KG1 (cell line): ENCODE data around the gene ZP2.
"Not testable (repeated sequence)": the region's sequence is repeated elsewhere in the genome, so short reads cannot be mapped to it uniquely, and the experiment has no call there.

ENCODE experiments used
- DNase-seq: peaks from one replicate; lab custom pipeline; 2025; lab: John Stamatoyannopoulos, UW

ZP2 gene

DNA sequence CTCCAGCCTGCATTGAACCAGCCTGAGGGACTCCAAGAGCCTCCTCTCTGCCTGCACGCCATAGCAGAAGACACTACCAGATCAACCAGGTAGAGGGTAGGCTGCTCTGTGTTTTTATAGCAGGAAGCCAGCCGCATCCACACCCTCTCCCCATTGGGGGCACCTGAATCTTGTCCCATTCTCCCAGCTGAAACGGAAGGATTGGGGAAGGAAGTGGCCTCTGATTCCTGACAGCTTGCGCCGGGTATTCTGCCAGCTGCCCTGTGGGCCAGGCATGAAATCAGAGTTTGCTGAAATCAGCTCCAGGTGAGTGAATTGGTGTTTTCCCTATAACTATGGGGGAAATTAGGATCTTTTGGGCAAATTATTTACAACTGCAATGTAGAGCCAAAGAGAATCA is at the start of gene ZP2:
ZP2 (minus strand) TSS at position 89 of the 400 bp plus-strand sequence; CDS start at position 62, 27 bp downstream.
- DNase-seq: no peak

DNA sequence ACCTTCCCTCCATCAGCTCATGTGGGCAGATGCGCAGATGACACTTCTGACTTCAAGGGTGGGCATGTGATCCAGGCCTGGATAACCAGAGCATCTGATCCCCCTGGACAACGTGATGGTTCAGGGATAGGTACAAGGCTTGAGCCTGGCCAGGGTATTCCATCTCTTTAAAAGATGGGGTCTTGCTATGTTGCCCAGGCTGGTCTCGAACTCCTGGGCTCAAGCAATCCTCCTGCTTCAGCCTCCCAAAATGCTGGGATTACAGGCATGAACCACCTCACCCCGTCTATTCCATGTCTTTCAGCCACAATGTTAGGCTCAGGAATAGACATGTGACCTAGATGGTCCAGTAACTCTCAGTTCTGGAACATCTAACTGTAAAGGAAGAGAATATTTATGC is 45.9 kb upstream of the ZP2 start:
- no peak for DNase-seq

DNA sequence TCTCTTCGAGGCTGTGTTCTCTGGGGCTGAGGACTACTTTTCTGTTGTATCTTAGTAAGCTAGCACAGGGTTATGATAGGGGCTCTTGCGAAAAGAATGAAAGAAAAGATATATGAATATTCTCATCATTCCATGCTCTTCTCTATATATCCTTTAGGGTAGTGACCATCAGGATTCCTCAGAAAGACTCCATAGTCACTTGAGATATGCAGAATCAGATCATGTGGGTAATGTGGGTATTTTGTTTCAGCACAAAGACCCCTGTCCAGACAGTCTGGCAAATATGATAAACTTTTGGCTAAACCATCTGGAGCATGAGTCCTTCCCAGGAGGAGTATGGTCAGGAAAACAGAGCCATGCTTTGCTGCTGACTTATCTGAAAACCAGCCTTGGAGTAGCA is 45.3 kb upstream of the ZP2 start:
- DNase-seq: no peak

DNA sequence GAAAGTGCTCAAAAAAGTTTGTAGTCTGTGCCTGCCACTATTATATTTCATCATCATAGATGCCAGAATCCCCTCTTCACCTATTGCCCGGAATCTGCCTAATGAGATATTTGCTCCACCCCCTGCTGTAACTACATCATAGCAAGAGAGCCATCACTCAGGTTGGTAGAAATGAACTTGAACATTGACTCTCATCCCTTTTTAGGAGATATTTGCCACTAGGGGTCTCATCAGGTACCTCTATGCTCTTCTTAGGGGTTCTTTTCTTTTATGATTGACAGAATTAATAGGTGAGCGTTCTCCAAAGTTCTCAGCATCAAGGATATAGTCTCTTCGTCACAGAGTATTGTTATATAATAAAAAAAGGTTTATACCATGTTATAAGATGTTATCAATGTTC is 42.1 kb upstream of the ZP2 start:
- DNase-seq: no peak

DNA sequence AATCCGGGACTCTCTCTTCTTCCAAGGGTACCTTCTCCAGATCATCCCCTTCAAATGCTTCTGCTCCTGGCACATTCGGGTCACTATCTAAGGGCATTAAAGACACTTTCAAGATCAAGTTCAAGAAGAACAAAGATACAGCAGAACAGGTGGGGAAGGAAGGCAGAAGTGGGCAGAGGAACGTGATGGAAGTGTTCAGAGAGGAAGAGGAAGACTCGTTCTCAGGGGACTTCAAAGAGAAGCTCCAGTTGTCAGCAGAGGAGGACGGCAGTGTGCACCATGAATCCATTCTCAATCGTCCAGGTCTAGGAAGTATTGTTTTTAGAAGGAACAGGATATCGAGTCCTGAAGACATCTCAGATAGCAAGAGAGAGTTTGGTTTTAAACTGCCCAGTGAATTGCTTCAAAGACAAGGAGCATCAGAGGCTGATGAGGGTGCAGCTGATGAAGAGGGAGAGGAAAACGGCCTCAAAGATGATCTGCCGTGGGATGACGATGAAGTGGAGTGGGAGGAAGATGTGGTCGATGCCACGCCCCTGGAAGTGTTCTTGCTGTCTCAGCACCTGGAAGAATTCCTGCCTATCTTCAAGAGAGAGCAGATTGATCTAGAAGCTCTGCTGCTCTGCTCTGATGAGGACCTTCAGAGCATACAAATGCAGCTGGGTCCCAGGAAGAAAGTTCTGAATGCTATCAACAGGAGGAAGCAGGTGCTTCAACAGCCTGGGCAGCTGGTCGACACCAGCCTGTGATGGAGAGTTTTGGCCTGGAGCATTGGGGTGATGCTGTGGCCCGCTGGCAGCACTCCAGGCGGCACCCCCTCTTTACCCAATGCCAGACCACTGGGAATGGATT is 38.9 kb upstream of the ZP2 start:
- no peak for DNase-seq

DNA sequence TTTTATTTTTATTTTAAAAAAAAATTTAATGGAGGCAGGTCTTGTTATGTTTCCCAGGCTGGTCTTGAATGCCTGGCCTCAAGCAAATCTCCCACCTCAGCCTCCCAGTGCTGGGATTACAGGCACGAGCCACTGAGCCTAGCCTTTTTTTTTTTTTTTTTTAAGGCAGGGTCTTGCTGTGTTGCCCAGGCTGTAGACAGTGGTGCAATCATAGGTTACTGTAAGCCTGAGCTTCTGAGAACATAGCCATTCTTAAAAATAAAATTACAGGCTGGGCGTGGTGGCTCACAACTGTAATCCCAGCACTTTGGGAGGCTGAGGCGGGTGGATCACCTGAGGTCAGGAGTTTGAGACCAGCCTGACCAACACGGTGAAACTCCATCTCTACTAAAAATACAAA is 36.8 kb upstream of the ZP2 start:
- DNase-seq: not testable (repeated sequence)

DNA sequence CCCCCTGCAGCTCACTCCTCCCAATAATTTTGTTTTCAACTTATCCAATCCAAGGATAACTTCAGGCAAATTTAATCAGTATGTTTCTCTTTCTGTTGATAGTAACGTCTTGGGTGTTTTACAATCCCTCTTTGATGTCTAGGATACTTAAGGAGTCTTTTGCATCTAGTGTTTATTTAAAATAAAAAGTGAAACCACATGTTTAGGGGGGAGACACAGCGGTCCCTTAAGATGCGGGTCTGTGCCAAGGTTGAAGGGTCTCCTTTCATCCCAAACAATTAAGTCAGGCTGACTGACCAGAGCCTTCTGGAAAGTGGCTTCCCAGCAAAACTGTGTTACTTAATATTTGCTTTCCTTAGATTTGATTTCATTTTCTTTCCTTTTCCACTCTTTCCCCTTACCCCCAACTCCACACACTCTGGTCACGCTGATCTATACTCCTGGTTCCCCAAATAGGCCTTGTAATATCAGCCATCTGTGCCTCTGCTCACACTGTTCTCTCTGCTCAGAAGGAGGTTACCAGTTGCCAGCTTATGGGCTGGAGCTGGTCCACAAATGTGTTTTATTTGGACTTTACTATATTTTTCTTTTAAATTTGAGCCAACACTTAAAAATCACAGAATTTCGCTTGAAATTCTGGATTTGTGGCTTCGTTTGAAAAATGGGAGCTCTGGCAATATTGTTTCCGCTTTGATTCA is 33.3 kb upstream of the ZP2 start:
- no peak for DNase-seq

DNA sequence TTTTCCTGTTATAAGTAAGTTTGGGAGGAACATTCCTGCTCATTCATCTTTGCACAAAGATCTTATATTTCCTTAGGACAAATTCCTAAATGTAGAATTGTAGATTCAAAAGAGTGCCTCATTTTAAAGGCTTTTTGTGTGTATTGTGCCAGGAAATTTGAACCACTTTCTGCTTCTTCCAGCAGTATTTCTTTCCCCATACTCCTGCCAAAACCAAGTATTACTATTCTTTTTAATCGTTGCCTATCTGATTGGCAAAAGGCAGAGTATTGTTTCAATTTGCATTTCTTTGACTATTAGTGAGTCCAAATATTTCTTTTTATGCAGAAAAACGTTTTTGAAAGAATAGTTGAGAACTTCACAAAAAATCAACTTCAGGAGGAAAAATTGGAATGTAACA is 31.4 kb upstream of the ZP2 start:
- DNase-seq: no peak

DNA sequence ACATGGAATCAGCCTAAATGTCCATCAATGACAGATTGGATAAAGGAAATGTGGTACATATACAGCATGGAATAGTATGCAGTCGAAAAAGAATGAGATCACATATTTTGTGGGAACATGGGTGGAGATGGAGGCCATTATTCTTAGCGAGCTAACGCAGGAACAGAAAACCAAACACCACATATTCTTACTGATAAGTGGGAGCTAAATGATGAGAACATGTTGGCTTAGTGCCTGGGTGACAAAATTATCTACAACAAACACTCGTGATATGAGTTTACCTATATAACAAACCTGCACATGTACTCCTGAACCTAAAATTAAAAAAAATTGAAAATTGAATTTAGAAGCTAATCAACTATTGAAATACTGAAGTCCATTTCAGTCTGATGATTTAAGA is 28.3 kb upstream of the ZP2 start:
- DNase-seq: no peak

DNA sequence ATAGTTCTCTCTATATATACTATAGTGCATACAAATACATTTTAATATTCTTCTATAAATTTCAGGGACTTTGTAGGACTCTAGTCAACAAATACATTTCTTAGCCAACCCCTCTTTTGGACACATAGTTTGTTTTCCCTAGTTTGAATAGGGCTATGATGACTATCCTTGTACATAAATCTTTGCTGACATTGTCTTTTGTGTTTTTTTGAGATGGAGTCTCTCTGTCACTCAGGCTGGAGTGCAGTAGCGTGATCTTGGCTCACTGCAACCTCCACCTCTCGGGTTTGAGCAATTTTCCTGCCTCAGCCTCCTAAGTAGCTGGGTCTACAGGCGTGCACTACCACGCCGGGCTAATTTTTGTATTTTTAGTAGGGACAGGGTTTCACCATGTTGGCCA is 25.5 kb upstream of the ZP2 start:
- no peak for DNase-seq

DNA sequence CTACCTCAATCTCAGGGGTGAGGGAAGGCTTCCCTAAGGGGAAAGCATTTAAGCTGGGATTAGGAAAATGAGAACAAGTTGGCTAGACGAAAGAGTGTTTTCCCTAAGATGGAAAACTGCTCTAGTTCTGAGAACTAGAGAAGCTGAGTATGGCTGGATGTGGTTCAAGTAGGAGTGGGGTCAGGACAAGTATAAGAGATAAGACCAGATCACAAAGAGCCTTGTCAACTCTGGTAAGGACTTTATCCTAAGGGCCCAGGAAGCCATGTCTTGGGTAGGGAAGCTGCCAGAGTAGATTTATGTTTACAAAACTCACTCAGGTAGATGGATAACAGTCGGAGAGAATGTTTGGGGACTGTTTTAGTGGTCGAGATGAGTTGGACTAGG is 23.8 kb upstream of the ZP2 start:
- DNase-seq: no peak

DNA sequence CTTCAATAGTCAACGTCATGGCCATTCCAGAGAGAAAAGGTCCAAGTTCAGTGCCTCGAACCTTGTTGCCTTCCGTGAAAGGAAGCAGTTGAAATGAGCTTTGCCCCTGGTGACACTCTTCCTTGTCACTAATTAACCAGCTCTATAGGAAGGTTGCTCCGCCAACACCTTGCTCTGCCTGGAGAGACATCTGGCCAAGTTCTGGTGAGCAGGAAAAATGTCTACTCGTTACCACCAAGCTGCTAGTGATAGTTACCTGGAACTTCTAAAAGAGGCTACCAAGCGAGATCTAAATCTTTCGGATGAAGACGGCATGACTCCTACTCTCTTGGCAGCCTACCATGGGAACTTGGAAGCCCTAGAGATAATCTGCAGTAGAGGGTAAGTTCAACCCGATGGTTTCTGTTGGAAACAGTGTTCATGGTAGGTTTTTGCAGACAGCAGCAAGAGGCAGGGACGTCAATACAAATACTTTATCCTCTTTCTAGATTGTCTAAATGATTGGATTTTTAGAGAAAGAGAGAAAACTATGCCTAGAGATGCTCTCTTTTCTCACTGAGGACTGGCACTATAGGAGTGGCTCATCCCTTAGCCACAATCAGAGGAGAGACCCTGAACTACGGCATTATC is 22.3 kb upstream of the ZP2 start, which contains the start of gene ANKS4B:
ANKS4B (plus strand) TSS at position 179 of the 630 bp plus-strand sequence; CDS start at position 218, 39 bp downstream.
- DNase-seq: no peak

DNA sequence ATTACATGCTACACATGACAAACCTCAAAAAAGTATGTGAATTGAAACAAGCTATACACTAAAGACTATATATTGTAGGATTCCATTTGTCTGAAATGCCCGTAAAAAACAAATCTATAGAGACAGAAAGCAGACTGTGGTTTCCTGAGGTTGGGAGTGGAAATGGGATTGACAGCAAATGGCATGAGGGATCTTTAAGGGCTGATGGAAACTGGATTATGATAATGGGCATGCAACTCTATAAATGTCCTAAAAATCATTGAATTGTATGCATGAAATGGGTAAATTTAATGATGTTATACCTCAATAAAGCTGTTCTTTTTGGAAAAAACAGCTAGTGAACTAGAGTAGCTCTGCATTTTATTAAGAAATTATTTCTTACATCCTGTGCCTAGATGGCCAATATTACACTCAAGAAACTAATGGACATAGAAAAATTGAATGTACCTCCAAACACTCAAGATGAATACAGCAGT is 21.7 kb upstream of the ZP2 start:
- no peak for DNase-seq

DNA sequence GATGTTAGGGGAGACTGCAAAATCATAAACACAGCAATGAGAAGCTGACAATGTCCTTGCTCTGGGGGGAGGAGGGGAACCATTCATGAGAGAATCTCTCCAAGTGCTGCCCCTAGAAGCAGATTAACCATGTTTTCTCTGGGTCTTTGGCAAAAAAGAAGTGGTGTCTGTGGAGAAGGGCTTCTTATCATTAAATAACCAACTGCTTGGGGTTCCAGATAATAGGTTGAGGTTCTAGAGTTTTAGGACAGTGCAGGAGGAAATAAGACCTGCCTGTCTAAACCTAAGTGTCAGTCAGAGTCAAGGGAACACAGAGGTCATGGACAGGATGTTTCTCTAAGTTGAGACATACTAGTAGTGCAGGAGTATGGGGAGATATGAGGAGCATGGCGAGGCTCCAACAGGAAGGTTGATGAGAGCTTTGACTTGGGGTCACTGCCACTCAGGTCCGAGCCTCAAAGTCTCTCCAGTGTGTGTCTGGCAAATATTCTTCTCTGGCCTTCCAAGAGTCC is 17.0 kb upstream of the ZP2 start:
- DNase-seq: no peak

DNA sequence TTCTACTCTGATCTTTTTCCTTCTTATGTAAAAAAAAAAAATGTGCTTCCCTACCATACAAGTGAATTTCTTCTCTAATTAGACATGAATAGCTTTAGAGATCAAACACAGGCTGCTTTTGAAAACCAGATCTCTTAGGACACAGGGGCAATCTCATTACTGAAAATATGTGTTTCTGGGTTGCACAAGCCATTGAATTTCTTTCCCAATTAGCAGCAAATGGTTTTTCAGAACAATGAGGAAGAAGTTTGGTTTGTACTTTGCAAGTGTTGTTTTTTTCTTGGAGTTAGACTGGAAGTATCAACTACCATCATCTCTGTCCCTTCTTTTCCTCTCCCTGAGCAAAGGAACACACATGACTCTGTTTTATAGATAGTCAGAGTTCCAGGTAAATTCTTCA is 16.5 kb upstream of the ZP2 start:
- no peak for DNase-seq

DNA sequence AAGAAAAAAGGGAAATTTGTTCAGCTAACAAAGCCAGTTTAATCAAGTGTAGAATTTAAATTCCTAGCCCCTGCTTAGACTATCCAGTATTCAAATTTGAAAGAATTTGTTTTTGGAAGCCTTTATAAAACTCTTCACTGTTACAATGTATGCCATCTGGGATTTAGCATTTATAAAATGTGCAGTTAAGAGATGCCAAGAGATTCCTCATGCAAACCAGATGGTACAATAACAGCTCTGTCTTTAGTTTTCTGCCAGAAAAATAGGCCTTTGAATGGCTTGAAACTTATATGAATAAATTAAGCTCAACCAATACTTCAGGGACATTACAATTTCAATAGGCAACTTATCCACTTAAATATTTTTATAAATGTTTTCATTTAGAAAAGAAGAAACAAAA is 15.4 kb upstream of the ZP2 start:
- no peak for DNase-seq

DNA sequence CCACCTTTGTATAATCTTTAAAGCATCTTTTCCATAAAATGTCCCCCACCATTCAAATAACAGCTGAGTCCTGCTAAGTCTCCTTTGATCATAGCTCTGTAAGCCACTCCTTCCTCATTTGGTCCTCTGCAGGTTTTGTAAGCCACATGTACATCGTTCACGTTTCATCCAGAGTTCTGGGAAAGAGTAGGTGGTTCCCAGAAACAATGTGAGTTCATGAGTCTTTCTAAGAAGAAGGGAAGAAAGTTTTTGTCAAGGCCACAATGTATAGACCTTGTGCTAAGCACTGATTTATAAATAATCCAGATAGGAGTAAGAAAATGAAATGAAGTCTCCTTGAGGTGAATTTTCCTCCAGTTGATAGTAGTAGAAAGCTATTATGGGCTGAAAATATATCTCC is 13.4 kb upstream of the ZP2 start:
- DNase-seq: no peak

DNA sequence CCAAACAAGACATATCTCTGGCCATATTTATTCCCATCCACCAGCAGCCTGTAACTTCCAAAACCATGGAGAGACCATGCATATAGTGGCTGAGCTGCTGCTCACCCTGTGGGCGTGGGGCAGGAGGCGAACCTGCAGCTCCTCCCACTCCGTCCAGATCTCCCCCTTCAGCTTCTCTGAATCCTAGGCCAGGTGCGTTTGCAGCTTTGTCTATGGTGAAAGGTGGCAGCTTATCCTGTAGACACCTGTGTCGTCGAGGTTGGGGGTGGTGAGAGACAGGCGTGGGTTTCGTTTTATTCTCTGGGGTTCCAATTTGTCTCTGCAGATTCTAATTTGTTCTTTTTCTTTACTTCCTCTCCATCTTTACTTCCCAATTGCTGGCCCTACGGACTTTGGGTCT is 12.4 kb upstream of the ZP2 start:
- no peak for DNase-seq

DNA sequence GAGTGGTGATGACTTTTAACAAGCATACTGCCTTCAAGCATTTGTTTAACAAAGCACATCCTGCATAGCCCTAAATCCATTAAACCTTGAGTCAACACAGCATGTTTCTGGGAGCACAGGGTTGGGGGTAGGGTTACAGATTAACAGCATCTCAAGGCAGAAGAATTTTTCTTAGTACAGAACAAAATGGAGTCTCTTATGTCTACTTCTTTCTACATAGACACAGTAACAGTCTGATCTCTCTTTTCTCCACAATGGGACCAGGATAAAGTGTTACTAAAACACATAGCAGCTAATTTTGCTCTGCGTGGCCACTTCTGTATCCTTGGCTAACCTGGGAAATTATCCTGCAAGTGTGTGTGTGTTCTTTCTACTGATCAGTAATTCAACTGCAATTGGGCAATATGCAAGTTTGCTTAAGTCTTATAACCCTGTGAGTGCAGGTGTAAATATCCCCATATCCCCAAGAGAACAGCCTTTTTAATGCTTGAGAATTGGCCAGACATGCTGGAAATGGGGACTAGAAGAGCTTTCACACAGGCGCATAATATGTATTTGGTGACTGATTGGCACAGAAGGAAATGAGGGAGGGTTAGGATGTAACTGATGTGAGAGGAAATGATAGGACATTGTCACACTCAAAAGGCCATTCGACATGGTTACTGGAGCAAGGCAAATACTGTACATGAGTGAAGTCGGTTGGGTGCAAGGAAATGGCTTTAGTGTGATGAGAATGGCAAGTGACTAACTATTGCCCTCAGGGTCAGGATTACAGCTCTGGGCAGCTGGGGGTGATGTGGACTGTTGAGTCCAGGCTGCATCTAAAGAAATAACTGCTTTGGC is 11.3 kb upstream of the ZP2 start:
- no peak for DNase-seq

DNA sequence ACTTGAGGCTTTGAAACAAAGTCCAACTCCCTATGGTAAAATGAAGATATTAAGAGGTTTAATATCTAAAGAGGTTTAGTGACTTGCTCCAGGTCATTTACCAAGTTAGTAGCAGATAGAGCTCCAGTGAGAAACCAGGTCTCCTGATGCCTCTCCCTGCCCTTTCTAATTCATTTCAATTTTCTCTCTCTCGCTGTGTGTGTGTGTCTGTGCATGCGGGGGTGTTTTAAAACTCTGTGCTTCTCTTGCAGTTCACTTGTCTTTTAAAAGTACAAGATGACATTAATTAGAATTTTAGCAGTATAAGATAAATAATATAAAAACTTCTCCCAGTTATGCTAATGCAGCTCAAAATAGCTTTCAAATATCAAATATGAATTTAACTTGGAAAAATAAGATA is 8.2 kb upstream of the ZP2 start:
- no peak for DNase-seq

DNA sequence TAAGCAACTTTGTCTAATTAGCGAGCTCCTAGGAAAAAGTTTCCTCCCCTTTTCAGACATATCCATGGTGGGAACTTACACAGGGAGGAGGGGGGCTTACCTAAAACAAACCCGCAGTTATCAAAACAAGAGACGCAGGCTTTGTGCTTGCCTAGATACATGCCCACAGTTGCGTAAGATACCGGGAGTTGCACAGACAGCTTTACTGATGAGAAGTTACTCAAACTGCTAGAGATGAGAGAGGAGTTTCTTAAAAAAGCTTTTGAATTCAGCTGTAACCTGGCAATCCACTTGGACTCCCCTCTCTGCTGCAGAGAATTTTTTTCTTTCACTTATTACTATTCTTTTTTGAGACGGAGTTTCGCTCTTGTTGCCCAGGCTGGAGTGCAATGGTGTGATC is 6.8 kb upstream of the ZP2 start:
- no peak for DNase-seq

DNA sequence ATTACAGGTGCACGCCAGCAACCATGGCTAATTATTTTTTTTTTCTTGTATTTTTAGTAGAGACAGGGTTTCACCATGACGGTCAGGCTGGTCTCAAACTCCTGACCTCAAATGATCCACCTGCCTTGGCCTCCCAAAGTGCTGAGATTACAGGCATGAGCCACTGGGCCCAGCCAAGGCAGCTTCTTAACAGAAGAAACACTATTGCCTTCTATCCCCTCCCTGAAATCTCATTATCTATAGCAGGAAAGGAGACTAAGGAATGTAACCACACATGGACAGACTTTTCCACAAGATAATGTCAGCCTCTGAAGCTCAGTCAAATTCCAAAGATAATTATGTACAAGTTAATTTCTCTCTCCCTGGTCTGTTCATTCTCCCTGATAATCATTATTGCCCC is 5.7 kb upstream of the ZP2 start:
- DNase-seq: no peak
